Mucosa of rectum (tissue), 2 donors: ENCODE measurements around the gene FJX1.
A peak's percentile ranks its signal among the peaks of the same experiment; 100 is the strongest.
"Not testable (repeated sequence)": the region's sequence is repeated elsewhere in the genome, so short reads cannot be mapped to it uniquely, and the experiment has no call there.

ENCODE experiments used
- H3K27ac ChIP-seq, 2 donors: one replicate each; pipeline ENCODE4 v1.7.0; 2013; ENCODE audit warnings: inconsistent platforms in 2 of 2, low read depth in 2 of 2, low read length in 2 of 2
- H3K27me3 ChIP-seq, 2 donors: one replicate each; pipeline ENCODE4 v1.7.0; 2013; ENCODE audit warnings: low read length in 2 of 2; ENCODE audit not compliant: control insufficient read depth in 2 of 2, insufficient read depth in 2 of 2
- H3K36me3 ChIP-seq, 2 donors: one replicate each; pipeline ENCODE4 v1.7.0; 2013; ENCODE audit warnings: low read length in 2 of 2; ENCODE audit not compliant: control insufficient read depth in 2 of 2, insufficient read depth in 2 of 2
- H3K4me1 ChIP-seq, 2 donors: one replicate each; pipeline ENCODE4 v1.7.0; 2013; ENCODE audit warnings: low read length in 2 of 2, mild to moderate bottlenecking in 1 of 2; ENCODE audit not compliant: control insufficient read depth in 2 of 2, insufficient read depth in 2 of 2
- H3K4me3 ChIP-seq, 2 donors: one replicate each; pipeline ENCODE4 v1.7.0; 2013; ENCODE audit warnings: low read length in 2 of 2
- H3K9ac ChIP-seq, 2 donors: one replicate each; pipeline ENCODE4 v1.7.0; 2013; ENCODE audit warnings: low read length in 2 of 2, low read depth in 1 of 2, mild to moderate bottlenecking in 1 of 2
- H3K9me3 ChIP-seq, 2 donors: one replicate each; pipeline ENCODE4 v1.7.0; 2013; ENCODE audit warnings: low read length in 2 of 2; ENCODE audit not compliant: control insufficient read depth in 2 of 2
- donor health status: healthy.
- donor health status: Normal muscosa, but diverticular disease.

The FJX1 gene

DNA sequence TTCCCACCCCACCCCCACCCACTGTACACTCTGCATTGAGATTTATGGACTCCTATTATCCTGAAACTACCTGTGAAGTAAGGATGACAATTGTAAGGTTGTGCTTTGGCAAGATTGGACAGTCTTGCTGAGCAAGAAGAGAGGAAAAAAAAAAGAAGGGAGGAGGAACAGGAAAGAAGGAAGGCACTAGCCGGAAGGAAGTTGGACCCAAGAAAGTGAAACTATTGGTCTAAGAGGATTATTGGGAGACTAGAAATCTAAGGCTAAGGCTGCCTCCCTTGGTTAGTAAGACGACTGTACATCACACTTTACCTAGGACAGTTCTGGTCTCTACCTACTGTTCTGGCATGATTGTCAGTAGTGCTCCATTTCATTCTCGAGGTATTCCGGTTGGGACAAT lies 32.2 kb downstream of the FJX1 start:
- no peaks in the 10 kb centered on the region for H3K4me1 ChIP-seq
- H3K9ac ChIP-seq = no peak overlapping the region
- H3K27ac ChIP-seq = no peak overlapping the region
- no peaks in the 10 kb centered on the region for H3K36me3 ChIP-seq
- no peaks in the 10 kb centered on the region for H3K9me3 ChIP-seq
- H3K27me3 ChIP-seq = peaks cover 0 to 8% of the 10 kb centered on the region in 2 donors
- H3K4me3 ChIP-seq = no peak overlapping the region

DNA sequence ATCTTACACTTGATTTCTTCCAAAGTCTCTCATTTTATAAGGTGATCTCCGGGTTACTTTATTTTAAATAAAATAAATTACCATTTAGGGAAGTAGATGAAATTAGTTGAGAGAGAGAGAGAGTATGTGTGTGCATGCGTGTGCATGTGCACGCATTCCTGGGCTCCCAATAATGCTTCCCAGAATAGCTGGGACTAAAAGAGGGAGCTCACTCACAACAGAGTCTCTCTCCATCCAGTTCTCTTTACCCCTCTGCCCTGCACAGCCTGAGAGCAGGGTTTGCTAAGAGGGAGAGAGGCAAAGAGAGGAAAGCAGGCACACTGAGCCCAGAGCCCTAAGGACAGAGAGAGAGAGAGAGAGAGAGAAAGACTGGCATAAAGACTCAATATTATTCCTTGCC lies 33.0 kb downstream of the FJX1 start:
- no peak overlapping the region for H3K9ac ChIP-seq
- no peaks in the 10 kb centered on the region for H3K36me3 ChIP-seq
- H3K9me3 ChIP-seq = no peaks in the 10 kb centered on the region
- peaks cover 0 to 8% of the 10 kb centered on the region in 2 donors for H3K27me3 ChIP-seq
- H3K27ac ChIP-seq = no peak overlapping the region
- no peaks in the 10 kb centered on the region for H3K4me1 ChIP-seq
- H3K4me3 ChIP-seq = no peak overlapping the region

DNA sequence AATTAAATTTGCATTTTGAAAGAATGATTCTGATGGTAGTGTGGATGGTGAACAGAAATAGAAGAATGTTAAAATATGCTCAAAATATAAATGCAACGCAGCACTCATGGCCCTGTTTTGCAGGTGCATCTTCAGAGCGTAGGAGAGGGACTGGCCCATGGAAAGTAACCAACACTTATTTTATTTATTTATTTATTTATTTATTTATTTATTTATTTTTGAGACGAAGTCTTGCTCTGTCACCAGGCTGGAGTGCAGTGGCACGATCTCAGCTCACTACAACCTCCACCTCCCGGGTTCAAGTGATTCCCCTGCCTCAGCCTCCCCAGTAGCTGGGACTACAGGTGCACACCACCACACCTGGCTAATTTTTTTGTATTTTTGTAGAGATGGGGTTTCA lies 34.5 kb downstream of the FJX1 start:
- not testable (repeated sequence) for H3K4me1 ChIP-seq, H3K9me3 ChIP-seq, H3K27me3 ChIP-seq, H3K4me3 ChIP-seq, H3K36me3 ChIP-seq, H3K27ac ChIP-seq, H3K9ac ChIP-seq

DNA sequence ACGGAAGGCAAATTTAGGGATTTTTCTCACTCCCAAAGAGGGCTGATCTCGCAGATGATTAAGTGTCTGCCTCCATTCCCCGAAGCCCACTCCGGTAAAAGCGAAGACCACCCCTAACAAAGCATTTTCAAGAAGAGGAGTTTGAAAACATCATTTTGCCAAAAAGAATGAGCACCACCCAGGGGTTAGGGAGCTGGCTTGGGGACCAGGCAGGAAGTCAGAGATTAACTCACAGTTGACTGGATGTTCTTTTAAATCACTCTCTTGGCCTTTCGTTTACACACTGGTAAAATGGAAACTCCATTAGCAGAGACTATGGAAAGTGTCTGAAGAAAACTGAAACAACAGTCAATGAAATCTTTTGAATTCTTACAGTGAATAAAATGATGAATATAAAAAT lies 36.5 kb downstream of the FJX1 start:
- Histone ChIP-seq H3K9me3 (no peaks in the 10 kb centered on the region), H3K27ac (no peak overlapping the region), H3K36me3 (no peaks in the 10 kb centered on the region), H3K4me3 (no peak overlapping the region), H3K27me3 (peaks cover 0 to 11% of the 10 kb centered on the region in 2 donors), H3K9ac (no peak overlapping the region), H3K4me1 (no peaks in the 10 kb centered on the region)

DNA sequence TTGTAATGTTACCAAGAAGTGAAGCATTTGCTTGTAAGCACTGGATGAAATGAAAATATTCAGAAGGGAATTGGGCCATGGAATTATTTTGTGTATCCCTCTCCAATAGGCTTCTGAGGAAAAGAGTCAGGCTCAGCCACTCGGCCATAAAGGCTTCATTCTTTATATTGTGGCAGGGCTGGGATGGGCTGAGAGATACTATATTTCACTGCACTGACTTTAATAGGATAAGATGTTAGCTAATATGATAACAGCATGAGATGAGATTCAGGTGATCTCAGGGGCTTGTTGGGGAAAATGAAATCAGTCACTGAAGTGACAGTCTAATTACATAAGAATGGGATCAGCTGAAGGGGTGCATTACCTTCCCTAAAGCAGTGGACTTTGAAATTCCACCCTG lies 37.0 kb downstream of the FJX1 start:
- Histone ChIP-seq H3K4me1 (no peaks in the 10 kb centered on the region), H3K9me3 (no peaks in the 10 kb centered on the region), H3K9ac (no peak overlapping the region), H3K36me3 (no peaks in the 10 kb centered on the region), H3K27ac (no peak overlapping the region), H3K4me3 (no peak overlapping the region), H3K27me3 (peaks cover 0 to 11% of the 10 kb centered on the region in 2 donors)

DNA sequence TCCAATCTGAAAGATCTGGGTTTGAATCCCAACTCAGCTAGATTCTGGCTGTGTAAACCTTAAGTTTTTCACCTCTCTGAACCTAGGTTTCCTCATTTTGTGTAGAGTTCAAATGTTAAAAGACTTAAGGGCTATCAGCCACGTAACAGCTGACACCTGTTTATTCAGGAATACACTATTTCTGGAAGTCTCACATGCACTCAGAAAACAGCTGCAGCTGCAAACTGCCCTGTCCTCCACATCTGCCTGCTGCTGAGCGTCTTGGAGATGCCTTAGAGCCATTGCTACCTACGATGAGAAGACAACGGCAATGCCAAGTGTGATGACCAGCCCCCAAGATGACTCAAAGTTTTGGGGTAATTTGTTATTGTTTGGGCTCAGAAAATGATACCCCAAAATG lies 37.6 kb downstream of the FJX1 start:
- H3K27me3 ChIP-seq = peaks cover 0 to 6% of the 10 kb centered on the region in 2 donors
- H3K4me1 ChIP-seq = no peaks in the 10 kb centered on the region
- no peaks in the 10 kb centered on the region for H3K36me3 ChIP-seq
- no peak overlapping the region for H3K9ac ChIP-seq
- no peaks in the 10 kb centered on the region for H3K9me3 ChIP-seq
- no peak overlapping the region for H3K4me3 ChIP-seq
- no peak overlapping the region for H3K27ac ChIP-seq

DNA sequence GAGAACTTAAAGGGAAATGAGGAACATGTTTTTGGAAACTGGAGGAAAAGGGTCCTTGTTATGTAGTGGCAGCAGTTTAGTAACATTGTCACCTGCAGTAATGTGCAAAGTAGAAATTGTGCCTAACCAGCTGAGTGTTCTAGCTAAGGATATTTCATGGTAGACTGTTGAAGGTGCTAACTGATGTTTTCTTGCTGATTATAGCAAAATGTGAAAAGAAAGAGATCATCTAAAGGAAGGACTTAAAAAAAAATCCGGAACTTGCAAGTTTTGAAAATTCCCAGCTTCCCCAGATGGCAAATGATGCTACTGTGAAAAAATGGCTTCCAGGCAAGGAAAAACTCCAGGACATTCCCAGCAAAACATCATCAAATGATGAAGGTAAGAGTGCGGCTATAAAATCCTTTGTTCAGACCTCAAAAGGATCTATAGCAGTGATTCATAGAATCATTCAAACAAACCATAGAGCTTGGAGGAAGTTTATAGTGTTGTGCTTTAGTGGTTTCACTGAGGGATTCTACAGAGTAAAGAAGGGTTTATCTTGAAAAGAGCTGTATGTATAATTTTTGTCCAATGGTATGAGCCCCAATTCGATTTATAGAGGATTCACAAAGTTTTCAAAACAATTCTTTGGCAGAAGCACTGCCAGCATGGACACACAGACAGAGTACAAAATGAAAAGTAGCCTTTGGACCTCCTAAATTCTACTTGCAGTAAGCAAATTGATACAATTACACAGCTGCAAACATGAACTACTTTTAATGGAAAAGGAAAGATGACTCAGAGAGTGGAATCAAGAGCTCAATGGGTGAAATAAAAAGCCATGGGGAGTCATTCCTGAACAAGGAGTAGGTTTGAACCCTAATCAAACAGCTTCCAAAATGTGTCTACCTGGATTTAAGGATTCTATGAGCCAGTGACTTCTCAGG lies 40.0 kb downstream of the FJX1 start:
- no peak overlapping the region for H3K27ac ChIP-seq
- peaks cover 0 to 3% of the 10 kb centered on the region in 2 donors for H3K27me3 ChIP-seq
- H3K4me3 ChIP-seq = no peak overlapping the region
- H3K9me3 ChIP-seq = no peaks in the 10 kb centered on the region
- H3K36me3 ChIP-seq = no peaks in the 10 kb centered on the region
- H3K4me1 ChIP-seq = peaks cover 5% of the 10 kb centered on the region in 2 donors
- no peak overlapping the region for H3K9ac ChIP-seq

DNA sequence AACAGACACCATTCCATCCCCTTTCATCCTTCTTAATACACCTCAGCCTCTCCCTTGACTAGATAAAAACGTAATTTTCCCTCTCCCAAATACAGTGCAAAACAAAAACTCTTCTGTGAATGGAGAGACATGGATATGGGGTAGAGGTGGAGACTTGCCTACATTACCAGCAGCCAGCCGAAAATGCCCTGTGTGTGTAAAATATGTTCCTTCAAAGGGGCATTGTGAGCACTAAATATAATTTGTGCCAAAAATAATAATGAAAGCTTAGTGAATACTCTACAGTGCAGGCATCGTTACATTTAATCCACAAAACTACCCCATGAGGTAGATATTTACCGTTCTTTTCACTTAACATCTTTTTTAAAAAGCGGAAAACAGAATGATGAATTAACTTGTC lies 43.3 kb downstream of the FJX1 start:
- Histone ChIP-seq H3K9ac (peak overlapping the region in 1 of 2 donors; percentile 84), H3K27me3 (peaks cover 0 to 3% of the 10 kb centered on the region in 2 donors), H3K4me1 (peaks cover 9 to 12% of the 10 kb centered on the region in 2 donors), H3K27ac (no peak overlapping the region), H3K4me3 (peak overlapping the region; percentile 81 to 99), H3K36me3 (no peaks in the 10 kb centered on the region), H3K9me3 (no peaks in the 10 kb centered on the region)

DNA sequence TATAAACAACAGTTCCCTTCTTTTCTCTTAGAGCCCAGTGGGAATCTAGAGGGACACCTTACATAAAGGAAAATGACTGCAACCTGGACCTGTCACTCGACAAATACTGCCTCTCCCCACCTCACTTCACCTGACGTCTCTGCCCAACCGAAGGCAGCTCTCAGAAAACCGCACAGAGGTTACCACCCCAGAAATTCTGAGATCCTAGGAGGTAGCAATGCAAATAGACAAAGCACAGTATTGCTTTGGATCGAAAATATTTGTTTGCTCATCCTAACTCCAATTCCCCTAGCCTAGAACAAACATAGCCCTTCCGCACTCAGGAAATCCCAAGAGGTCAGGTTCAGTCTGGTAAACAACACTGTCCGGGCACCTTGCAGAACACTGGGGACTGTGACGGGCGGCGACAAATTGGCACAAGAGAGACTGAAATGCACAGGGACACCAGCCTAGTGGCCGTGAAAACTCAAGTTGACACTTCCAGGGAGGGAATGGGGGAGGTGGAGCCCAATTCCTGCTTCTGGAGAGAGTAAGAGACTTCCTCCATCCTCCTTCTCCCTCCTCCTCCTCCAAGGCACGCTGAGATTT lies 43.9 kb downstream of the FJX1 start:
- H3K4me3 ChIP-seq = peak overlapping the region; percentile 81 to 99
- H3K9ac ChIP-seq = peak overlapping the region; percentile 81 to 84
- H3K27ac ChIP-seq = peak overlapping the region; percentile 86 to 93
- H3K4me1 ChIP-seq = peaks cover 9 to 12% of the 10 kb centered on the region in 2 donors
- no peaks in the 10 kb centered on the region for H3K9me3 ChIP-seq
- peaks cover 0 to 3% of the 10 kb centered on the region in 2 donors for H3K27me3 ChIP-seq
- no peaks in the 10 kb centered on the region for H3K36me3 ChIP-seq

DNA sequence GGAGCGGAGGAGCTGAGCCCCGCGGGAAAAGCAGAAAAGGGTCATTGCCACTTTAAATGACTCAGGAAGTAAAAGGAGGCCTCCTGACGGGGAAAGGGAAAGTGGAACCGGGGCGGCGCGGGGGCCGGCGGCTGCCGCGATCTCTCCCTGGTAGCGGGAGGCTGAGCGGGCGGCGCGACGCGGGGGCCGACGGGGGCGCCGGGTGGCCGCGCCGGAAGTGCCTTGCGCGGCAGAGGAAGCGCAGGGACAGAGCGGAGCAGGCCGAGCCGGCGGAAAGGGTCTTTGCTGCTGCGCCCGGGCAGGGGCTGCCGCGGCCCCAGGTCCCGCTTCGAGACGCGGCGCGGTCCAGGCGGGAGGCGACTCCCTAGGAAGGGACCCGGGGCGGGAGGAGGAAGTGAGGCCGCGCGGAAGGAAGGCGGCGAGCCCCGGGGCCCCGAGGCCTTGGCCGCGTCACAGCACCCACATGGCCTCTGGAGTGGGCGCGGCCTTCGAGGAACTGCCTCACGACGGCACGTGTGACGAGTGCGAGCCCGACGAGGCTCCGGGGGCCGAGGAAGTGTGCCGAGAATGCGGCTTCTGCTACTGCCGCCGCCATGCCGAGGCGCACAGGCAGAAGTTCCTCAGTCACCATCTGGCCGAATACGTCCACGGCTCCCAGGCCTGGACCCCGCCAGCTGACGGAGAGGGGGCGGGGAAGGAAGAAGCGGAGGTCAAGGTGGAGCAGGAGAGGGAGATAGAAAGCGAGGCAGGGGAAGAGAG lies 44.6 kb downstream of the FJX1 start, which contains the start of gene TRIM44:
TRIM44 (plus strand) TSS at position 127 of the 759 bp plus-strand sequence; CDS start at position 464, 337 bp downstream.
- peaks cover 0 to 3% of the 10 kb centered on the region in 2 donors for H3K27me3 ChIP-seq
- H3K9me3 ChIP-seq = no peaks in the 10 kb centered on the region
- peak within 1 kb of the TSS; percentile 86 to 93 for H3K27ac ChIP-seq
- peak within 1 kb of the TSS; percentile 81 to 84 for H3K9ac ChIP-seq
- H3K4me3 ChIP-seq = peak within 1 kb of the TSS; percentile 81 to 99
- peaks cover 9 to 12% of the 10 kb centered on the region in 2 donors for H3K4me1 ChIP-seq
- H3K36me3 ChIP-seq = no peaks in the 10 kb centered on the region
